BE2C (cell line): ENCODE data around the gene CDS2.

Experiments used
- DNase-seq: peaks from one replicate; pipeline ENCODE4 v3.0.0-alpha.2; 2020
- H3K27me3 ChIP-seq: fragments of 250-450 bp; sonication (Bioruptor Pico); 2 replicates; pipeline ENCODE4 v1.5.1; 2020; ENCODE audit warnings: mild to moderate bottlenecking
- H3K36me3 ChIP-seq: fragments of 250-450 bp; sonication (Bioruptor Pico); 2 replicates; pipeline ENCODE4 v1.5.1; 2020; ENCODE audit warnings: mild to moderate bottlenecking
- H3K4me1 ChIP-seq: fragments of 250-450 bp; sonication (Bioruptor Pico); 2 replicates; pipeline ENCODE4 v1.5.1; 2020
- H3K4me3 ChIP-seq: 2 replicates; pipeline ENCODE4 v1.5.1; 2011; ENCODE audit warnings: low read depth, low read length
- H3K9me3 ChIP-seq: fragments of 250-450 bp; sonication (Bioruptor Pico); 2 replicates; pipeline ENCODE4 v1.5.1; 2020
- TF ChIP-seq, protein P1 (sequence below): IDR thresholded peaks from 2 replicates; pipeline ENCODE4 v1.5.1; 2012; ENCODE audit warnings: mild to moderate bottlenecking, low read depth, low read length

CDS2 gene

DNA sequence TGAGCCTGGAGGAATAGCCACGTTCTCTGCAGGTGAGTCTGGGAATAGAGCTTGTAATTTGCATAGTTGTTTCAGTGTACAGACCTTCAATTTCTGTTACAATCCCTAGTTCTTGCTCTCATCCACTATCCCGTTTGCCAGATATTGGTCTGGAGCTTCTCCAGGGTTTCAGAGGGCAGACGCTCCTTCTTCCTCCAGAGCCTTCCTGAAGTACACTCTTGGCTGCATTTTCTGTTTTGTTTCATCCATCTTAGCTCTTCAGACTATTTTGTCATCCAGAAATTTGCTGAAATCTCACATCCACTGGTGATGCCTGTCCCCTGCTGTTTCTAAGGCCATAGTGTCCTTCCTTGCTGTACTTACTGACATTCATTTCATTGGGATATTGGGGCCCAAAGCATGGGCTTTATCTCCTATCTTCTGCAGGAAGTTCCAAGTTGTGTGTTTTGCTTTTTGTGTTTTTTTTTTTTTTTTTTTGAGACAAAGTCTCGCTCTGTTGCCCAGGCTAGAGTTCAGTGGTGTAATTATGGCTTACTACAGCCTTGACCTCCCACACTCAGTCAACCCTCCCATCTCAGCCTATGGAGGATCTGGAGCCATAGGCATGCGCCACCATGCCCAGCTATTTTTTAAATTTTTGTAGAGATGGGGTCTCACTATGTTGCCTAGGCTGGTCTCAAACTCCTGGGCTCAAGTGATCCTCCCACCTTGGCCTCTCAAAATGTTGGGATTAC lies 18.7 kb downstream of the CDS2 start:
- Histone ChIP-seq H3K4me1 (no peaks in the 10 kb centered on the region), H3K36me3 (no peaks in the 10 kb centered on the region), H3K4me3 (no peak overlapping the region), H3K9me3 (no peaks in the 10 kb centered on the region), H3K27me3 (no peaks in the 10 kb centered on the region)
- TF ChIP-seq, protein P1, sequence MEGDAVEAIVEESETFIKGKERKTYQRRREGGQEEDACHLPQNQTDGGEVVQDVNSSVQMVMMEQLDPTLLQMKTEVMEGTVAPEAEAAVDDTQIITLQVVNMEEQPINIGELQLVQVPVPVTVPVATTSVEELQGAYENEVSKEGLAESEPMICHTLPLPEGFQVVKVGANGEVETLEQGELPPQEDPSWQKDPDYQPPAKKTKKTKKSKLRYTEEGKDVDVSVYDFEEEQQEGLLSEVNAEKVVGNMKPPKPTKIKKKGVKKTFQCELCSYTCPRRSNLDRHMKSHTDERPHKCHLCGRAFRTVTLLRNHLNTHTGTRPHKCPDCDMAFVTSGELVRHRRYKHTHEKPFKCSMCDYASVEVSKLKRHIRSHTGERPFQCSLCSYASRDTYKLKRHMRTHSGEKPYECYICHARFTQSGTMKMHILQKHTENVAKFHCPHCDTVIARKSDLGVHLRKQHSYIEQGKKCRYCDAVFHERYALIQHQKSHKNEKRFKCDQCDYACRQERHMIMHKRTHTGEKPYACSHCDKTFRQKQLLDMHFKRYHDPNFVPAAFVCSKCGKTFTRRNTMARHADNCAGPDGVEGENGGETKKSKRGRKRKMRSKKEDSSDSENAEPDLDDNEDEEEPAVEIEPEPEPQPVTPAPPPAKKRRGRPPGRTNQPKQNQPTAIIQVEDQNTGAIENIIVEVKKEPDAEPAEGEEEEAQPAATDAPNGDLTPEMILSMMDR: no peak
- DNase-seq: no peak

DNA sequence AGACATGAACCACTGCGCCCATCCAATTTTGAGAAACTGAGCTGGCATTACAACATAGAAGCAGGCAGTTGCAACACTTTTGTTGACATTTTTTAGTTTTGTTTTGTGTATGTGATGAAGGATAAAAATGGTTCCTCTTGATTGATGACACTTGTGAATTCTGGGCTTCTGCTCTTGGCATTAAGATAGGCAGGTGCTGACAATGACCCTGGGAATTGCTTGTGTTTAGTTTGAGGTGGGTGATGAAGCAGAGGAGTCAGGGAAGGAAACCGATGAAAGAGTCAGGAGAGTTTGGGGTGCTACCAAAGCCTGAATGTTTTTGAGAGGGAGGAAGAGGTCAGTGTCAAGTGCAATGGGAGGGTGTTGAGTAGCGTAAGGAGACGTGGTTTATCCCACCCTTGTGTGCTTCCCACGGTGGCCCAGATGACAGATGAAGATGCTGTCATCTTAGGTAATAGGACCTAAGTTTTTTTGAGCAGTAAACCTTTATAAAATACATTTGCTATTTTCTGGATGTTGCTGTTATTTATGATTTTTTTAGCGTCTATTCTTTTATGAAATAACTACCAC lies 19.4 kb downstream of the CDS2 start:
- Histone ChIP-seq H3K4me3 (no peak overlapping the region), H3K9me3 (no peaks in the 10 kb centered on the region), H3K36me3 (no peaks in the 10 kb centered on the region), H3K27me3 (no peaks in the 10 kb centered on the region), H3K4me1 (no peaks in the 10 kb centered on the region)
- no peak for DNase-seq
- TF ChIP-seq, protein P1: no peak

DNA sequence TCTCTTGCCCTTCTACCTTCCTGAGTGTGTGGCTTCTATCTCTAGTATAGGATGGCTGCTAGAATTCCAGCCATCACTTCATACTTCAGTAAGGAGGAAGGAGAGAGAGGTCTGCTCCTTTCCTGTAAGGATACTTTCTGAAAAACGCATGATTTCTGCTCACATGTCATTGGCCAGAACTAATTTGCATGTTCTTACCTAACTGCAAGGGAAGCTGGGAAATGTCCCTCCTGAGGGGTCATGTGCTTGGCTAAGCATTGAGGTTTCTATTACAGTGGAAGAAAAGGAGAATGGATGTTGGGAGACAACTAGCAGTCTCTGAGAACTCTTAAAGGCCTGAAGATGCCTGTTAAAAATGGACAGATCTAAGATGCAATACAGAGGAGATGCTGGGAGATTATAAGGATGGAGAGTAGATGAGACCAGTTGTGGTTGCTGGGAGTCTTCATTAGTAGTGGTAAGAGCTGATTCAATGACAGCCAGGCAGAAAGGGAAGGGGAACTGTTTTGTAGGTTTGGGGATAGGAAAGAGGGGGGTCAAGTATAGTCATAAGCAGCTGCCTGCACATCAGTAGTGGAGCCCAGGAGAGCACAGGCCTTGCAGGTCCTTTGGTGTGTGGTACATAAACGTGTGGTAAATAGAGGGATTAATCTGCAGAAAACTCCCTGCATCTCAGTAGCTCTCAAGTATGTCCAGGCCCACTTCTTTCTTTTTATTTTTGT lies 20.2 kb downstream of the CDS2 start:
- H3K9me3 ChIP-seq: no peaks in the 10 kb centered on the region
- no peaks in the 10 kb centered on the region for H3K36me3 ChIP-seq
- DNase-seq: no peak
- no peaks in the 10 kb centered on the region for H3K27me3 ChIP-seq
- TF ChIP-seq, protein P1: no peak
- H3K4me3 ChIP-seq: no peak overlapping the region
- H3K4me1 ChIP-seq: no peaks in the 10 kb centered on the region

DNA sequence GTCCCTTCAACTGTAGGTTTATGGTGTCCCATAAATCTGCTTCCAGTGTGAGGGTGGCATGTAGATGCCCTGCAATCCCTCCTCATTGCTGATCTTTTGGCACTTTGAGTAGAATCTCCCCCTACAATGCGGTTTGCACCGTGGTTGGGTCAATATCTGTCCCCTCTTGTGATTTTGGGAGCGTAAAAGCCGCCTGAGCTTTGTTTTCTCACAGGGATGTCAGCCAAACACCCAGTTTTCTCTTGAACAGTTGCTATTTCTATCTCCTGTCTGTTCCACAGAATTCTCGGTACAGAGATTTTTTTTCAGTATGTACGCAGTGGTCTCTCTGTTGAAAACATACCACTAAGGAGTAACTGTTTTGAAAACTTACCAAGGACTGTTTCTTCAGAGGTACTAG lies 21.8 kb downstream of the CDS2 start:
- no peak for DNase-seq
- TF ChIP-seq, protein P1: no peak
- Histone ChIP-seq H3K9me3 (no peaks in the 10 kb centered on the region), H3K4me1 (no peaks in the 10 kb centered on the region), H3K4me3 (no peak overlapping the region), H3K27me3 (no peaks in the 10 kb centered on the region), H3K36me3 (no peaks in the 10 kb centered on the region)

DNA sequence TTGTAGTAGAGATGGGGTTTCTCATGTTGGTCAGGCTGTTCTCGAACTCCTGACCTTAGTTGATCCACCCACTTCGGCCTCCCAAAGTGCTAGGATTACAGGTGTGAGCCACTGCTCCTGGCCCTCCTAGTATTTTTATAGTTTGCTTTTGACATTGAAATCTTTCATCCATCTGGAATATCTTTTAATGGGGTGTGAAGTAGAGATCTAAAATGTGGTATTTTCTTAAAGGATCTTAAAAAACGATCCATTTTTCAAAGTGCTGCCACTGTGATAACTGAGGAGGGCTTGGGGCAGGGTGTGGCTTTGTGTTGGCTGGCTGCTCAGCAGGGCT lies 23.1 kb downstream of the CDS2 start:
- TF ChIP-seq, protein P1: no peak
- Histone ChIP-seq H3K9me3 (no peaks in the 10 kb centered on the region), H3K4me1 (no peaks in the 10 kb centered on the region), H3K36me3 (no peaks in the 10 kb centered on the region), H3K4me3 (no peak overlapping the region), H3K27me3 (no peaks in the 10 kb centered on the region)
- DNase-seq: no peak
